ENCODE data around the gene RGMB. TPM values are rescaled to one million over a fixed set of nuclear protein-coding genes. Genes with fewer than 3 reads are reported as not detected.
A peak's percentile ranks its signal among the peaks of the same experiment; 100 is the strongest.

The RGMB gene
- total and polyA plus RNA-seq, 2 of the 13 experiments (the other 11 are each of a cell fraction or from before 2014, with no cell fraction given): 3.0 to 3.8 TPM

DNA sequence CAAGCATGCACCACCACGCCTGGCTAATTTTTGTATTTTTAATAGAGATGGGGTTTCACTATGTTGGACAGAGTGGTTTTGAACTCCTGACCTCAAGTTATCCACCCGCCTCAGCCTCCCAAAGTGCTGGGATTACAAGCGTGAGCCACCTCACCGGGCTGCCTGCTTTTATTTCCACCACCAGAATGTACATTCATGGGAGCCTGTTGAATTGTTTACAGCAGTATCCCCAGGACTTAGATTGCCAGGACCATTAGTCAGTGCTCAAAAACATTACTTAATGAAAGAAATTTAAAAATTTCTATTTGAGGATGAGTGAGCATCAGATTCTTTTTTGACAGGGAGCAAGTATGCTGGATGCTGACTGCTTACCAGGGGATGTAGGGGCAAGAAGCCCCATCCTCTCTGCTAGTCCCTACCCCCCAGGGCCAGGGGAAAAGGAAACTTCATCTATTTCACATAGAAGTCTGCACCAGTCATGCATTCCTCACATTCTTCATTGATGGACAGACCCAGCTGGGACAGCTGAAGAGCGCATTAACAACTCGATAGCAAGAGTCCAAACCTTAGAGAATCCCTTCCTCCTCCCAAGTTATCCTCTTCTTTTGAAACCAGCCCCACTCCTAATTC, 10.3 kb upstream of the RGMB start (continued):
- TF ChIP-seq ZNF253 (CRISPR knock-in tag; IDR thresholded peaks at IDR 0.05; ENCODE audit: borderline replicate concordance): no peak

GRCh38 chr5:98765815-98766214, 7.6 kb upstream of the RGMB start:
- TF ChIP-seq ZNF678 (CRISPR knock-in tag; IDR thresholded peaks at IDR 0.05) (no peak), MAFF (IDR thresholded peaks at IDR 0.05; ENCODE audit: low read depth, low read length) (peak; percentile 75), MAFK (conservative IDR thresholded peaks at IDR 0.05 in 1 of 2, IDR thresholded peaks at IDR 0.05 in 1 of 2; ENCODE audit: low read length in 2 of 2) (peak; percentile 46 to 78; a peak in 2 of 4 replicates), ZBTB38 (CRISPR knock-in tag; IDR thresholded peaks at IDR 0.05) (no peak)
- ATAC-seq: no peak
- BruUV-seq (replicated peaks): no TSS peak
- H3K79me2 ChIP-seq (ENCODE audit: insufficient read depth, low read length): no peaks in the 10 kb centered on the region
- CTCF ChIA-PET (ENCODE audit: low intra/inter-chr PET ratio, low total read pairs): no interaction called here
- DNase-seq (ENCODE audit: low spot score): no peak
- intact Hi-C loops (cut with micrococcal nuclease; ENCODE audit: unreplicated experiment) (no loop called here), in situ Hi-C loops (cut with HindIII; ENCODE audit: extremely low pct_ligation_motif_present, low pct_unique_long_range_greater_than_20kb) (no loop called here)
- WGBS (ENCODE audit: low lambda C conversion rate): 18% methylated on average over 4 of the region's 4 CpGs
- no peak overlapping the region for H3K4me2 ChIP-seq (ENCODE audit: low read depth, low read length)
- H3K9me3 ChIP-seq (ENCODE audit: low read length): no peaks in the 10 kb centered on the region
- no peak for FAIRE-seq
- H3K27me3 ChIP-seq (ENCODE audit: control insufficient read depth in 1 of 2, insufficient read depth in 2 of 2, low read length in 2 of 2): peaks cover 0 to 5% of the 10 kb centered on the region in 2 experiments; a peak in 1 of 5 replicates
- H3K9ac ChIP-seq (ENCODE audit: insufficient read depth, low read depth, low read length): no peak overlapping the region
- H3K27ac ChIP-seq (ENCODE audit: extremely low read length, insufficient read depth, low read length): no peak overlapping the region
- no peaks in the 10 kb centered on the region for H3K36me3 ChIP-seq (replicated peaks in 1 of 2; ENCODE audit: control insufficient read depth in 1 of 2, insufficient read depth in 2 of 2, low read length in 2 of 2)
- H4K20me1 ChIP-seq (ENCODE audit: insufficient read depth, low read length): no peaks in the 10 kb centered on the region
- POLR2A ChIA-PET: no interaction called here
- no peak overlapping the region for H3K4me3 ChIP-seq (replicated peaks in 1 of 3; ENCODE audit: insufficient read depth in 1 of 3, low read depth in 2 of 3, low read length in 3 of 3)
- peaks cover 9% of the 10 kb centered on the region for H3K4me1 ChIP-seq (ENCODE audit: insufficient read depth, low read length)
- no peak overlapping the region for H2AFZ ChIP-seq (ENCODE audit: low read length)

- ATAC-seq: no peak
- no peak overlapping the region for H3K4me2 ChIP-seq (ENCODE audit: low read depth, low read length)
- peaks cover 0 to 5% of the 10 kb centered on the region in 2 experiments; a peak in 1 of 5 replicates for H3K27me3 ChIP-seq (ENCODE audit: control insufficient read depth in 1 of 2, insufficient read depth in 2 of 2, low read length in 2 of 2)
- CTCF ChIA-PET (ENCODE audit: low intra/inter-chr PET ratio, low total read pairs): interaction anchor here (1.0 kb wide), 1 partner anchor 29 kb away, joined by 6 read pairs; no protein-coding TSS in a partner anchor
- no TSS peak for BruUV-seq (replicated peaks)
- H3K27ac ChIP-seq (ENCODE audit: extremely low read length, insufficient read depth, low read length): no peak overlapping the region
- no peak for DNase-seq (ENCODE audit: low spot score)
- FAIRE-seq: no peak
- no peak overlapping the region for H3K4me3 ChIP-seq (replicated peaks in 1 of 3; ENCODE audit: insufficient read depth in 1 of 3, low read depth in 2 of 3, low read length in 3 of 3)
- no peaks in the 10 kb centered on the region for H4K20me1 ChIP-seq (ENCODE audit: insufficient read depth, low read length)
- intact Hi-C loops (cut with micrococcal nuclease; ENCODE audit: unreplicated experiment) (no loop called here), in situ Hi-C loops (cut with HindIII; ENCODE audit: extremely low pct_ligation_motif_present, low pct_unique_long_range_greater_than_20kb) (no loop called here)
- H2AFZ ChIP-seq (ENCODE audit: low read length): no peak overlapping the region
- peaks cover 17% of the 10 kb centered on the region for H3K4me1 ChIP-seq (ENCODE audit: insufficient read depth, low read length)
- POLR2A ChIA-PET: no interaction called here
- H3K9me3 ChIP-seq (ENCODE audit: low read length): no peaks in the 10 kb centered on the region
- no peak overlapping the region for H3K9ac ChIP-seq (ENCODE audit: insufficient read depth, low read depth, low read length)
- 0% methylated on average over 2 of the region's 2 CpGs for WGBS (ENCODE audit: low lambda C conversion rate)
- no peaks in the 10 kb centered on the region for H3K36me3 ChIP-seq (replicated peaks in 1 of 2; ENCODE audit: control insufficient read depth in 1 of 2, insufficient read depth in 2 of 2, low read length in 2 of 2)
- H3K79me2 ChIP-seq (ENCODE audit: insufficient read depth, low read length): no peaks in the 10 kb centered on the region
- TF ChIP-seq PPARG (CRISPR knock-in tag; conservative IDR thresholded peaks at IDR 0.05) (no peak), JARID2 (CRISPR knock-in tag; IDR thresholded peaks at IDR 0.05; ENCODE audit: insufficient replicate concordance) (no peak), AFF4 (CRISPR knock-in tag; IDR thresholded peaks at IDR 0.05) (no peak), ZFP62 (CRISPR knock-in tag; IDR thresholded peaks at IDR 0.05) (no peak), ZNF275 (CRISPR knock-in tag; IDR thresholded peaks at IDR 0.05; ENCODE audit: borderline replicate concordance) (no peak)
Observed at GRCh38 chr5:98767581-98767980, 5.9 kb upstream of the RGMB start.

Measured in HepG2 (cell line).